Heart right ventricle (tissue), 16 donors: ENCODE measurements around the gene AGBL2. TPM values are rescaled to one million over a fixed set of nuclear protein-coding genes. Genes with fewer than 3 reads are reported as not detected.

Experiments used
- ATAC-seq, 8 donors: fragments of 200-7000 bp; cut with Tn5 transposase; one replicate each; pipeline ENCODE4 v1.9.1; 2020; ENCODE audit warnings: mild to moderate bottlenecking in 8 of 8, moderate library complexity in 8 of 8, moderate number of reproducible peaks in 1 of 8
- DNase-seq, 2 donors: peaks; one replicate each; pipeline ENCODE4 v3.0.0-alpha.2; 2020
- H3K27ac ChIP-seq, 10 donors: fragments of 200-600 bp; sonication (generic) in 2 of 10; one replicate each; pipeline versions ENCODE4 v1.5.0 to v1.8.0; 2020 to 2022; ENCODE audit warnings: mild to moderate bottlenecking in 3 of 10
- H3K27me3 ChIP-seq, 7 donors: fragments of 200-600 bp; one replicate each; pipeline ENCODE4 v1.8.0; 2021 to 2022; ENCODE audit warnings: mild to moderate bottlenecking in 2 of 7
- H3K36me3 ChIP-seq, 9 donors: fragments of 200-600 bp; sonication (generic) in 1 of 9; one replicate each; pipeline versions ENCODE4 v1.5.0 to v1.8.0; 2020 to 2022; ENCODE audit warnings: mild to moderate bottlenecking in 2 of 9
- H3K4me1 ChIP-seq, 9 donors: fragments of 200-600 bp; sonication (generic) in 1 of 9; one replicate each; pipeline versions ENCODE4 v1.5.0 to v1.8.0; 2020 to 2022; ENCODE audit warnings: mild to moderate bottlenecking in 4 of 9
- H3K4me3 ChIP-seq, 10 donors: fragments of 200-600 bp; sonication (generic) in 2 of 10; one replicate each; pipeline versions ENCODE4 v1.5.0 to v1.8.0; 2020 to 2022; ENCODE audit warnings: mild to moderate bottlenecking in 7 of 10, moderate library complexity in 2 of 10
- H3K9me3 ChIP-seq, 11 donors: fragments of 200-600 bp in 10 of 11; sonication (generic) in 2 of 11; one replicate each; pipeline versions ENCODE4 v1.5.0 to v1.8.0; 2013 to 2022; ENCODE audit warnings: mild to moderate bottlenecking in 2 of 11, control low read depth in 1 of 11, moderate library complexity in 1 of 11
- WGBS, 2 donors: extraction: QIAGEN DNeasy Blood & Tissue Kit; methylation state at CpG; one replicate each; pipeline ENCODE4 v1.1.7; 2013; ENCODE audit warnings: inconsistent platforms in 1 of 2; 5-methylcytosine and 5-hydroxymethylcytosine counted together
- intact Hi-C, 10 donors: fragments of 100-400 bp; cut with DNase I; formaldehyde crosslinking; loops; one replicate each; pipeline versions ENCODE4 v1.11.1 to v1.14.2; 2022
- polyA plus RNA-seq, 2 donors: library from polyadenylated mRNA; stranded (reverse); fragments of 200-250 nt; gene quantifications; one replicate each; pipeline ENCODE4 v1.2.3, GENCODE V29; 2013
- total RNA-seq, 10 donors: library from RNA; stranded (reverse); fragmentation: NEBNext Ultra II Directional in 3 of 10; extraction: Animal tissue kit (Norgen Biotek cat#: 25700) in 3 of 10; gene quantifications; one replicate each; pipeline versions ENCODE4 v1.2.1 to v1.2.4, GENCODE V29; 2021 to 2023
- TF ChIP-seq, protein P1 (sequence below), 9 donors: fragments of 200-600 bp; sonication (generic) in 2 of 9; IDR thresholded peaks; one replicate each; pipeline versions ENCODE4 v1.5.0 to v1.8.0; 2021 to 2022; ENCODE audit warnings: antibody characterized with exemption in 9 of 9, mild to moderate bottlenecking in 5 of 9, moderate library complexity in 1 of 9
- donor health status: Arrhythmogenic right ventricular cardiomyopathy.
- donor health status: ischemic (EF 13 %, LVEDD 7.1; RV severe dilation, severe dysfunction).
- donor health status: healthy with polysubstance abuse.
- donor health status: DM: no; HTN: yes; CAD: no.
- donor health status: DM: no; HTN: no; CAD: no.
- donor health status: ischemic (EF 25% LVEDD 6.9; RV normal size, moderate dysfunction).
- donor health status: ischemic (EF 25% LVEDD 5.7; RV mildly dilated, moderate dysfunction).
- donor health status: healthy.
- donor health status: DM: yes; HTN: yes; CAD: no.
- donor health status: Ischemic cardiomyopathy.
- donor health status: ischemic (EF 35%, LVEDD 5.7; RV mildly dilated, moderate dysfunction).
- donor health status: nonischemic (EF 11% LVEDD 7.7; RV severe dilation, severe dysfunction).
- donor health status: DM: yes; HTN: yes; CAD: no.
- donor health status: PGD.
- donor health status: ischemic (EF 29% LVEDD 5.4; RV normal size, mild dysfunction).
- donor health status: nonischemic (EF 23%, LVEDD 6.1; RV moderate dilation, normal function).

The AGBL2 gene
- total and polyA plus RNA-seq, 12 donors = 0.04 to 1.5 (median 0.44) TPM; not detected in 5

DNA sequence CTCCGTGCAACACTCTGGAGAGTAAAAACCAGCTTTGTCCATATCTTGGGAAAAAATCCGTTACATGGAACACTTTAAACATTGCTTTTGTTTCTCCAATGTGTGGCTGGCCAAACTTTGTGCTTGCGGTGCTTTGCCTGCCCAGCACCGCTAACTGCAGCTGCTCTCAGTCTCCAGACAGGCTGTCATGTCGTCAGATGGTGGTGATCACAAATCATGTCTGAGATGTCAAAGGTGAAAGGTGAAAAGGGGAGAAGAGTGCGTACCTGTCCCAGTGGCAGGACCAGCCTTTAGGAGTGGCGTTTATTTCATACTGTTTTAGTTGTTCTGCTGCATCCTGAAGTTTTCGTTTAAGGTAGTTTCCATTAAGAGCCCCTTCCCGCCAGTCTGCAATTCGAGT is 17.1 kb upstream of the AGBL2 start:
- Histone ChIP-seq H3K4me1 (no peaks in the 10 kb centered on the region), H3K36me3 (peaks cover 3 to 100% (median 92%) of the 10 kb centered on the region in 9 donors), H3K27me3 (no peaks in the 10 kb centered on the region), H3K9me3 (no peaks in the 10 kb centered on the region), H3K4me3 (no peak overlapping the region), H3K27ac (no peak overlapping the region)
- WGBS, 2 donors = 87 to 89% methylated on average over 10 of the region's 10 CpGs
- DNase-seq (no peak), ATAC-seq (no peak)
- intact Hi-C loops = loop anchor here in 3 of 10 donors (5.0 to 10.0 kb wide), 3 partner anchors 75 to 103 kb away; no protein-coding TSS in a partner anchor
- TF ChIP-seq, protein P1, sequence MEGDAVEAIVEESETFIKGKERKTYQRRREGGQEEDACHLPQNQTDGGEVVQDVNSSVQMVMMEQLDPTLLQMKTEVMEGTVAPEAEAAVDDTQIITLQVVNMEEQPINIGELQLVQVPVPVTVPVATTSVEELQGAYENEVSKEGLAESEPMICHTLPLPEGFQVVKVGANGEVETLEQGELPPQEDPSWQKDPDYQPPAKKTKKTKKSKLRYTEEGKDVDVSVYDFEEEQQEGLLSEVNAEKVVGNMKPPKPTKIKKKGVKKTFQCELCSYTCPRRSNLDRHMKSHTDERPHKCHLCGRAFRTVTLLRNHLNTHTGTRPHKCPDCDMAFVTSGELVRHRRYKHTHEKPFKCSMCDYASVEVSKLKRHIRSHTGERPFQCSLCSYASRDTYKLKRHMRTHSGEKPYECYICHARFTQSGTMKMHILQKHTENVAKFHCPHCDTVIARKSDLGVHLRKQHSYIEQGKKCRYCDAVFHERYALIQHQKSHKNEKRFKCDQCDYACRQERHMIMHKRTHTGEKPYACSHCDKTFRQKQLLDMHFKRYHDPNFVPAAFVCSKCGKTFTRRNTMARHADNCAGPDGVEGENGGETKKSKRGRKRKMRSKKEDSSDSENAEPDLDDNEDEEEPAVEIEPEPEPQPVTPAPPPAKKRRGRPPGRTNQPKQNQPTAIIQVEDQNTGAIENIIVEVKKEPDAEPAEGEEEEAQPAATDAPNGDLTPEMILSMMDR (IDR thresholded peaks at IDR 0.05) = no peak

DNA sequence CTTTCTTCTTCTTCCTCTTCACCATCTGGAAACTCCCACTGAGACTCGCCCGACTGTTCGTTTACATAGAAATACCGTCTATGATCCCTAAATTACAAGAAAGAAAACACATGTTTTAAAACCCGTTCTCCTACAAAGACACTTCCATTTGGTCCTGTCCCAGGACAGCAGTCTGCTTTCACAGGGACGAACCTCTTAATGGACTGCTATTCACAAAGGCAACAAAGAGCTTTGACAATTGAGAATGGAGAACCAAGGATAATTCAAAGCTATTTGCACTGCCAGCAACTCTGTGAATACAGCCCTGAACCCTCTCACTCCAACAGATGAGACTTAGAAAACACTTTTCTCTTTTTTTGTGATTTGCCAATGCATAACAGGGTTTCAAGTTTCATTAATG is 16.3 kb upstream of the AGBL2 start:
- TF ChIP-seq, protein P1 (IDR thresholded peaks at IDR 0.05) = no peak
- intact Hi-C loops = loop anchor here in 3 of 10 donors (5.0 to 10.0 kb wide), 3 partner anchors 76 to 103 kb away; no protein-coding TSS in a partner anchor
- Histone ChIP-seq H3K27me3 (no peaks in the 10 kb centered on the region), H3K36me3 (peaks cover 2 to 100% (median 90%) of the 10 kb centered on the region in 9 donors), H3K4me1 (no peaks in the 10 kb centered on the region), H3K4me3 (no peak overlapping the region), H3K27ac (no peak overlapping the region), H3K9me3 (no peaks in the 10 kb centered on the region)
- DNase-seq = no peak
- WGBS, 2 donors = 86 to 88% methylated on average over 6 of the region's 6 CpGs
- no peak for ATAC-seq

DNA sequence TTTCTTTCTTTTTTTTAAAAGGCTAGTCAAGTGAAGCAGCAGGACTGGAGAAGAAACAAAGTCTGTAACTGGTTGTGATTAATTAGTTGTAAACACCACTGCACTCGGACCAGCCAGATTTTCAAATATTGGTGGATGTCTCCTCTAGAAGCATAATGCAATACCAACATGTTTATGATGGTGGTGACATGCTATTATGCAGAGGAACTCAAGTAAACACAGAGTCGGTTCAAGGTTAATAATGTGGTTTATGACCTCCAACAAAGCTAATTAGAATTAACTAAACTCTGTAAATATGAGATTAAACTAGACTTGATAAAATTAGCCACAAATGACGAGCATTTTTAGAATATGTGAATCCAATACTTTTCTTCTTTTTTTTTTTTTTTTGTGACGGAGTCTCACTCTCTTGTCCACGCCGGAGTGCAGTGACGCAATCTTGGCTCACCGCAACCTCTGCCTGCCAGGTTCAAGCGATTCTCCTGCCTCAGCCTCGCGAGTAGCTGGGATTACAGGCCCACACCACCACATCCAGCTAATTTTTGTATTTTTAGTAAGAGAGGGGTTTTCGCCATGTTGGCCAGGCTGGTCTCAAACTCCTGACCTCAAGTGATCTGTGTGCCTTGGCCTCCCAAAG is 11.8 kb upstream of the AGBL2 start:
- Histone ChIP-seq H3K36me3 (peaks cover 0 to 100% (median 75%) of the 10 kb centered on the region in 9 donors), H3K27me3 (no peaks in the 10 kb centered on the region), H3K27ac (no peak overlapping the region), H3K4me1 (peaks cover 0 to 16% (median 10%) of the 10 kb centered on the region in 9 donors), H3K9me3 (no peaks in the 10 kb centered on the region), H3K4me3 (no peak overlapping the region)
- intact Hi-C loops = loop anchor here in 1 of 10 donors (10.0 kb wide), 1 partner anchor 88 kb away; no protein-coding TSS in a partner anchor
- 90 to 93% methylated on average over 12 of the region's 12 CpGs for WGBS, 2 donors
- TF ChIP-seq, protein P1 (IDR thresholded peaks at IDR 0.05) = no peak
- ATAC-seq = no peak
- DNase-seq = no peak

DNA sequence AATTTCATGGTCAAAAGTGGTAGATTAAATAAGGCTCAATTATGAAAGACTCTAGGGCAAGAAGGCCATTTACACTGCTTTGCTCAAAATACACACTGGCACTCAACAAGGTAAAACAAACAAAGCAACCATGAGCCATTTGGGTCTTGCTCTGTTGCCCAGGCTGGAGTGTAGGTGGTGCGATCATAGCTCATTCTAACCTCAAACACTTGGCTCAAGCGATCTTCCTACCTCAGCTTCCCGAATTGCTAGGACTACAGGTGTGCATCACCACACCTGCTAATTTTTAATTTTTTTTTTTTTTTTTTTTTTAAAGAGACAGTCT is 10.9 kb upstream of the AGBL2 start:
- Histone ChIP-seq H3K9me3 (no peaks in the 10 kb centered on the region), H3K4me1 (peaks cover 0 to 16% (median 10%) of the 10 kb centered on the region in 9 donors), H3K27me3 (no peaks in the 10 kb centered on the region), H3K4me3 (no peak overlapping the region), H3K27ac (no peak overlapping the region), H3K36me3 (peaks cover 3 to 100% (median 73%) of the 10 kb centered on the region in 9 donors)
- WGBS, 2 donors = 94 to 97% methylated on average over 3 of the region's 3 CpGs
- TF ChIP-seq, protein P1 (IDR thresholded peaks at IDR 0.05) = no peak
- intact Hi-C loops = loop anchor here in 1 of 10 donors (10.0 kb wide), 1 partner anchor 89 kb away; no protein-coding TSS in a partner anchor
- DNase-seq (no peak), ATAC-seq (no peak)
